Ascending aorta (tissue), 2 donors: ENCODE measurements around the gene VEPH1. TPM values are rescaled to one million over a fixed set of nuclear protein-coding genes. Genes with fewer than 3 reads are reported as not detected.

Source experiments
- DNase-seq, 2 donors: peaks; one replicate each; pipeline ENCODE4 v3.0.0-alpha.2; 2019; ENCODE audit warnings: low spot score in 2 of 2
- H3K27ac ChIP-seq, 2 donors: fragments of 200-600 bp; sonication (generic); one replicate each; pipeline ENCODE4 v1.5.1; 2016 to 2017; ENCODE audit warnings: mild to moderate bottlenecking in 1 of 2
- H3K27me3 ChIP-seq: fragments of 200-600 bp; sonication (generic); one replicate; pipeline ENCODE4 v1.5.1; 2017
- H3K36me3 ChIP-seq, 2 donors: fragments of 200-600 bp; sonication (generic); one replicate each; pipeline ENCODE4 v1.5.1; 2016
- H3K4me1 ChIP-seq, 2 donors: fragments of 200-600 bp; sonication (generic); one replicate each; pipeline ENCODE4 v1.5.1; 2016 to 2017; ENCODE audit warnings: mild to moderate bottlenecking in 1 of 2
- H3K4me3 ChIP-seq, 2 donors: fragments of 200-600 bp; sonication (generic); one replicate each; pipeline ENCODE4 v1.5.1; 2016 to 2017; ENCODE audit warnings: mild to moderate bottlenecking in 1 of 2
- H3K9me3 ChIP-seq, 2 donors: fragments of 200-600 bp; sonication (generic); one replicate each; pipeline ENCODE4 v1.5.1; 2016
- intact Hi-C: fragments of 100-400 bp; cut with DNase I; formaldehyde crosslinking; loops from one replicate; pipeline ENCODE4 v1.15.1; 2023
- total RNA-seq: library from RNA; depleted of rRNA; stranded (reverse); fragments of >200 nt; gene quantifications from one replicate; pipeline ENCODE4 v1.1.0, GENCODE V29; 2016
- TF ChIP-seq, protein P1 (sequence below), 3 experiments: fragments of 200-600 bp in 2 of 3; fragments of 450-650 bp in 1 of 3; sonication (generic) in 2 of 3; IDR thresholded peaks; one replicate each; pipeline ENCODE4 v1.5.1; 2016 to 2019; ENCODE audit warnings: antibody characterized with exemption in 3 of 3, mild to moderate bottlenecking in 1 of 3, moderate library complexity in 1 of 3

VEPH1 gene
- total RNA-seq, 1 donor from 2014 or later, result 2.2 TPM

DNA sequence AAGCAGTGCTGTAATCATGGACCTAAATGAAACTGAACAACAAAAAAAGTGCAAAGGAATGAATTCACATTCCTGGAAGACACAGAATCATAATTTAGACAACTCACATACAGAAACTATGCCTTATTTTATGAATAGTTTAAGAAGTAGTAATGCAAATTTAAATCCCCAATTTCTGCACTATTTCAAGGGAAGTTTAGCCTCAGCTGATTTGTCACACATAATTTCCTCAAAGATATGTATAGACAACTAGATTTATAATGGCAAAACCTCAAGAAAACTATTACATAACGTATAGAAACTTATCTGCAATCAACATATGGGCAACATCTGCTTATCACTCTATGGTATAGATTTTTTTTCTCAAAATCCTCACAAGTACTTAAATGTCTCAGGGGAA is 74.4 kb downstream of the VEPH1 start:
- no peaks in the 10 kb centered on the region for H3K4me1 ChIP-seq
- H3K27ac ChIP-seq, result no peak overlapping the region
- no peak for DNase-seq
- no peak overlapping the region for H3K4me3 ChIP-seq
- no peaks in the 10 kb centered on the region for H3K36me3 ChIP-seq
- no peaks in the 10 kb centered on the region for H3K9me3 ChIP-seq
- intact Hi-C loops, result no loop called here
- TF ChIP-seq, protein P1, sequence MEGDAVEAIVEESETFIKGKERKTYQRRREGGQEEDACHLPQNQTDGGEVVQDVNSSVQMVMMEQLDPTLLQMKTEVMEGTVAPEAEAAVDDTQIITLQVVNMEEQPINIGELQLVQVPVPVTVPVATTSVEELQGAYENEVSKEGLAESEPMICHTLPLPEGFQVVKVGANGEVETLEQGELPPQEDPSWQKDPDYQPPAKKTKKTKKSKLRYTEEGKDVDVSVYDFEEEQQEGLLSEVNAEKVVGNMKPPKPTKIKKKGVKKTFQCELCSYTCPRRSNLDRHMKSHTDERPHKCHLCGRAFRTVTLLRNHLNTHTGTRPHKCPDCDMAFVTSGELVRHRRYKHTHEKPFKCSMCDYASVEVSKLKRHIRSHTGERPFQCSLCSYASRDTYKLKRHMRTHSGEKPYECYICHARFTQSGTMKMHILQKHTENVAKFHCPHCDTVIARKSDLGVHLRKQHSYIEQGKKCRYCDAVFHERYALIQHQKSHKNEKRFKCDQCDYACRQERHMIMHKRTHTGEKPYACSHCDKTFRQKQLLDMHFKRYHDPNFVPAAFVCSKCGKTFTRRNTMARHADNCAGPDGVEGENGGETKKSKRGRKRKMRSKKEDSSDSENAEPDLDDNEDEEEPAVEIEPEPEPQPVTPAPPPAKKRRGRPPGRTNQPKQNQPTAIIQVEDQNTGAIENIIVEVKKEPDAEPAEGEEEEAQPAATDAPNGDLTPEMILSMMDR (IDR thresholded peaks at IDR 0.05), result no peak
- no peaks in the 10 kb centered on the region for H3K27me3 ChIP-seq

DNA sequence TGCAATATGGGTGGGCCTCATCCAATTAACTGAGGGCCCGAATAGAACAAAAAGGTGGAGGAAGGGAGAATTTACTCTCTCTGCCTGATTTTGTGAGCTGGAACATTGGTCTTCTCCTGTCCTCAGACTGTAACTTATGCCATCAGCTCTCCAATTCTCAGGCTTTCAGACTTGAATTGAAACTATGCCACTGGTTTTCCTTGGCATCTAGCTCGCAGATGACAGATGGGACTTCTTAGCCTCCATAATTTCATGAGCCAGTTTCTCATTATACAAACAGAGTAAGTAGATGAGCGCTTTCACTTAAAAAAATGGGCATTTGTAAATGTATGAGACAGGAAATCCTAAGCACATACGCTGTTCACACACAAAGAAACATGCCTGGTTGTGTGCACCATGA is 75.3 kb downstream of the VEPH1 start:
- intact Hi-C loops, result no loop called here
- DNase-seq, result no peak
- H3K27ac ChIP-seq, result no peak overlapping the region
- no peaks in the 10 kb centered on the region for H3K36me3 ChIP-seq
- no peaks in the 10 kb centered on the region for H3K27me3 ChIP-seq
- H3K4me1 ChIP-seq, result no peaks in the 10 kb centered on the region
- no peaks in the 10 kb centered on the region for H3K9me3 ChIP-seq
- TF ChIP-seq, protein P1 (IDR thresholded peaks at IDR 0.05), result no peak
- no peak overlapping the region for H3K4me3 ChIP-seq

DNA sequence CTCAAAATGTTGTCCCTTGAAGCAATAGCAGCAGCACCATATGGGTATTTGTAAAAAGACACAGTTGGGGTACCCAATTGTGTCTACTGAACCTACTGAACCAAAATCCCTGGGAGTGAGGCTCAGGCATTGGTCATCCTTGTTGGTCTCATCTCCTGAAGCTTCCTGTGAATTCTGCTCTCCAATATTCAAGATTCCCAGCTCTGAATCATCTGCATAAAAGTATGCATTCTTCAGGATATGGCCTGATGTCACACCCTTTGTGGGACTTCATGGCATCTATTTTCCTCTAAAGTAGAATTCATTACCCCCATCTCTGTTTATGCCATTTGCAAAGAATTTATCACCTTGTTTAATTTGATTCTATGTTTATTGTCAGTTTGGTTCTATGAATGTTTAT is 79.9 kb downstream of the VEPH1 start:
- H3K27ac ChIP-seq, result no peak overlapping the region
- intact Hi-C loops, result no loop called here

DNA sequence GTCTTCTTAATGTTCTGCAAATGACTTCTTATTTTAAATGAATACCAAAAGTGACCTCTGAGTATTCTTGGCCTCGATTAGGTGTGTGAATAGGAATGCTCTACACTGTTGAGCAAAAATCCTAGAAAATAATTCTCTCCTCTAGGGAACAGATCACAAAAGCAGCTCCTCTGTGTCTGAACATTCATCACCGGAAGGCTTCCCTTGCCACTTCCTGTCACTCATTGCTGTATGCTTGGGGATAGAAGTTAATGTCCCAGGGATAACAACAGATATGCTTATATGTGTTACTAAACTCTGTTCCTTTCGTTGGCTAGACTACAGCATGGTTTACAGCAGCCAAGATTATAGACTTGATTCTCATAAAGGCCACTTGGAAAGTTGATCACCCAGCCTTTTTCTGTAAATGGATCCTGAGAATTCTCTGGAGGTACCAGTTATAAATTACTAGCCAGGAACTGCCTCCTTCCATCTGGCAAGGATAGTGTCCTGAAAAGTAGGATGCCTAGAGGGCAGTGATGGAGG is 82.5 kb downstream of the VEPH1 start:
- TF ChIP-seq, protein P1 (IDR thresholded peaks at IDR 0.05), result no peak

More for the DNA sequence above, 79.9 kb downstream of the VEPH1 start:
- Histone ChIP-seq H3K27me3 (no peaks in the 10 kb centered on the region), H3K4me3 (no peak overlapping the region), H3K4me1 (no peaks in the 10 kb centered on the region), H3K36me3 (no peaks in the 10 kb centered on the region), H3K9me3 (no peaks in the 10 kb centered on the region)
- TF ChIP-seq, protein P1 (IDR thresholded peaks at IDR 0.05), result no peak
- no peak for DNase-seq

DNA sequence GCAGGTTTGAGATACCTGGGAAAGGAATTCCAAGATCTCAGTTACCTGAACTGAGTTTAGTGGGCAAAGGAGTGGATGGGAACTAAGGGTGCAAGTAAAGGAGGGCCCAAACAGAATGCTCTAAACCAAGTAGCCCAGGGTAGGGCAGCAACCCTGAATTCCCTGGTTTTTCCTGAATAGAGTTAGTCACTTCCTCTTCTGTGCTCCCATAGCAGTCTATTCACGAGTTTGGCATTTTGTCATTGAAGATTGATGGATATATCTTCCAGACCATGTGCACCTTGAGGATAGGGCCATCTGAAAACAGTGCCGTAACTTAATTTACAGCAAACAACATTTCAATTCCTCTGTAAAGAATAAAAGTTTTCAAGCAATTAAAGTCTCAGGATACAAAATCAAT is 85.1 kb downstream of the VEPH1 start:
- no peaks in the 10 kb centered on the region for H3K27me3 ChIP-seq
- H3K4me3 ChIP-seq, result no peak overlapping the region
- H3K9me3 ChIP-seq, result no peaks in the 10 kb centered on the region
- H3K36me3 ChIP-seq, result no peaks in the 10 kb centered on the region
- H3K27ac ChIP-seq, result no peak overlapping the region
- TF ChIP-seq, protein P1 (IDR thresholded peaks at IDR 0.05), result no peak
- no peak for DNase-seq
- no peaks in the 10 kb centered on the region for H3K4me1 ChIP-seq
- intact Hi-C loops, result no loop called here

More for the DNA sequence above, 82.5 kb downstream of the VEPH1 start:
- Histone ChIP-seq H3K27me3 (no peaks in the 10 kb centered on the region), H3K4me3 (no peak overlapping the region), H3K27ac (no peak overlapping the region), H3K9me3 (no peaks in the 10 kb centered on the region), H3K4me1 (no peaks in the 10 kb centered on the region), H3K36me3 (no peaks in the 10 kb centered on the region)
- intact Hi-C loops, result no loop called here
- no peak for DNase-seq

DNA sequence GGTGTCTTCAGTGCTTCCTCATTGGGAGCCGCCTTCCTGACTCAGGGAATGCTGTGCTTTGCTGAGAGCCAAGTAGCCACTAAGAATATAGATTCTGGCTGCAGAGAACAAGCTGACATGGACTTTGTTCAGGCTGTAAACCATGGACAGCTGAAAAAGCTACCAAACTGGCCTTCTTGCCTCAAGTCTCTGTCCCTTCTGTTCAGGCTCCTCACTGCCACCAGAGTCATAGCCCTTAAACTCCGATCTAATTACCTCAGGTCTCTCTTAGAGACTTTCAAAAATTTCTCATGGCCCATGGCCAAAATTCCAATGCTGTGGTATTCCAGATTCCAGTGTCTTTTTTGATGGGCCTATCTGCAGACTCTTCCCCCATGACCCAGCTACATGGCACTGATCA is 86.0 kb downstream of the VEPH1 start:
- TF ChIP-seq, protein P1 (IDR thresholded peaks at IDR 0.05), result no peak
- intact Hi-C loops, result no loop called here
- no peaks in the 10 kb centered on the region for H3K9me3 ChIP-seq
- no peaks in the 10 kb centered on the region for H3K4me1 ChIP-seq
- no peaks in the 10 kb centered on the region for H3K27me3 ChIP-seq
- DNase-seq, result no peak
- H3K27ac ChIP-seq, result no peak overlapping the region
- no peak overlapping the region for H3K4me3 ChIP-seq
- H3K36me3 ChIP-seq, result no peaks in the 10 kb centered on the region
